ENCODE results near the gene BMI1.

DNA sequence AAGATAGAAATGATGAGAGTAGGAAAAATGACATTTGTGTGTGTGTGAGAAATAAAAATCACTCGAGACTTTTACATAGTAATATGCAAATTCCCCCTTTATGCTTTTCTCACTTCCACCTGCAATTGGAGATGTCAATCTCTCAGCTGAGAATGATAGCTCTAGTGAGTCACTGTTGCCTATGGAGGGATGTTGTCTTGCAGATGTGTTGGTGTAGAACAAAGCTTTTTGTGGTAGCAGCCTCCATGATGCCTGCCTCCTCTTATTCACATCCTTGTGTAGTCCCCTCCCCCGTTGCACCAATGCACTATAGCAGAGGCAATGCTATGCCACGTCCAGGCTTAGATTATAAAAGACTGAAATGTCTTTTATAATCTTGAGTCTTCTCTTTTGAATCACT is 58.2 kb downstream of the BMI1 start:
- no peak for TF ChIP-seq CTCF (IDR thresholded peaks at IDR 0.05)
- no peak for TF ChIP-seq ZFX (IDR thresholded peaks at IDR 0.05; ENCODE audit: borderline replicate concordance)
